Rectal smooth muscle tissue (tissue), 1 donor: ENCODE data around the gene LRRC38.

Source experiments
- H3K27ac ChIP-seq: one replicate; pipeline ENCODE4 v1.7.0; 2013; ENCODE audit warnings: low read depth, low read length, inconsistent platforms
- H3K27me3 ChIP-seq: one replicate; pipeline ENCODE4 v1.7.0; 2013; ENCODE audit warnings: low read length; ENCODE audit not compliant: control insufficient read depth, insufficient read depth
- H3K36me3 ChIP-seq: one replicate; pipeline ENCODE4 v1.7.0; 2013; ENCODE audit warnings: low read length; ENCODE audit not compliant: control insufficient read depth, insufficient read depth
- H3K4me1 ChIP-seq: one replicate; pipeline ENCODE4 v1.7.0; 2013; ENCODE audit warnings: low read length; ENCODE audit not compliant: control insufficient read depth, insufficient read depth
- H3K4me3 ChIP-seq: one replicate; pipeline ENCODE4 v1.7.0; 2013; ENCODE audit warnings: low read length
- H3K9ac ChIP-seq: one replicate; pipeline ENCODE4 v1.7.0; 2013; ENCODE audit warnings: low read length

LRRC38 gene

GRCh38 chr1:13487143-13487868, 26.5 kb downstream of the LRRC38 start:
- Histone ChIP-seq H3K9ac (no peak overlapping the region), H3K27me3 (no peaks in the 10 kb centered on the region), H3K4me3 (no peak overlapping the region), H3K4me1 (no peaks in the 10 kb centered on the region), H3K36me3 (no peaks in the 10 kb centered on the region), H3K27ac (no peak overlapping the region)

GRCh38 chr1:13483946-13484345, 29.9 kb downstream of the LRRC38 start:
- H3K27ac ChIP-seq = no peak overlapping the region
- H3K36me3 ChIP-seq = no peaks in the 10 kb centered on the region
- no peak overlapping the region for H3K4me3 ChIP-seq
- no peaks in the 10 kb centered on the region for H3K4me1 ChIP-seq
- no peak overlapping the region for H3K9ac ChIP-seq
- no peaks in the 10 kb centered on the region for H3K27me3 ChIP-seq

GRCh38 chr1:13482600-13482999, 31.2 kb downstream of the LRRC38 start:
- Histone ChIP-seq H3K9ac (no peak overlapping the region), H3K4me1 (no peaks in the 10 kb centered on the region), H3K27ac (no peak overlapping the region), H3K27me3 (no peaks in the 10 kb centered on the region), H3K4me3 (no peak overlapping the region), H3K36me3 (no peaks in the 10 kb centered on the region)

GRCh38 chr1:13479171-13479856, 34.5 kb downstream of the LRRC38 start:
- no peaks in the 10 kb centered on the region for H3K36me3 ChIP-seq
- H3K27me3 ChIP-seq = no peaks in the 10 kb centered on the region
- H3K4me1 ChIP-seq = no peaks in the 10 kb centered on the region
- H3K27ac ChIP-seq = no peak overlapping the region
- H3K9ac ChIP-seq = no peak overlapping the region
- H3K4me3 ChIP-seq = no peak overlapping the region

GRCh38 chr1:13478692-13479091, 35.1 kb downstream of the LRRC38 start:
- no peak overlapping the region for H3K4me3 ChIP-seq
- no peak overlapping the region for H3K9ac ChIP-seq

GRCh38 chr1:13469343-13469742, 44.5 kb downstream of the LRRC38 start:
- Histone ChIP-seq H3K4me1 (no peaks in the 10 kb centered on the region), H3K36me3 (no peaks in the 10 kb centered on the region), H3K4me3 (no peak overlapping the region), H3K9ac (no peak overlapping the region), H3K27me3 (no peaks in the 10 kb centered on the region), H3K27ac (no peak overlapping the region)

More at GRCh38 chr1:13478692-13479091, 35.1 kb downstream of the LRRC38 start:
- Histone ChIP-seq H3K27me3 (no peaks in the 10 kb centered on the region), H3K36me3 (no peaks in the 10 kb centered on the region), H3K4me1 (no peaks in the 10 kb centered on the region), H3K27ac (no peak overlapping the region)

- Histone ChIP-seq H3K4me1 (no peaks in the 10 kb centered on the region), H3K27me3 (no peaks in the 10 kb centered on the region)
Observed at GRCh38 chr1:13465515-13465914, 48.3 kb downstream of the LRRC38 start.

GRCh38 chr1:13462682-13463081, 51.1 kb downstream of the LRRC38 start:
- H3K36me3 ChIP-seq = no peaks in the 10 kb centered on the region
- no peak overlapping the region for H3K27ac ChIP-seq
- H3K4me3 ChIP-seq = no peak overlapping the region
- H3K4me1 ChIP-seq = no peaks in the 10 kb centered on the region
- no peaks in the 10 kb centered on the region for H3K27me3 ChIP-seq
- no peak overlapping the region for H3K9ac ChIP-seq

More at GRCh38 chr1:13465515-13465914, 48.3 kb downstream of the LRRC38 start:
- no peak overlapping the region for H3K9ac ChIP-seq
- no peak overlapping the region for H3K4me3 ChIP-seq
- no peak overlapping the region for H3K27ac ChIP-seq
- no peaks in the 10 kb centered on the region for H3K36me3 ChIP-seq

GRCh38 chr1:13461977-13462376, 51.8 kb downstream of the LRRC38 start:
- Histone ChIP-seq H3K4me3 (no peak overlapping the region), H3K4me1 (no peaks in the 10 kb centered on the region), H3K27me3 (no peaks in the 10 kb centered on the region), H3K36me3 (no peaks in the 10 kb centered on the region), H3K9ac (no peak overlapping the region), H3K27ac (no peak overlapping the region)

GRCh38 chr1:13456904-13457532, 56.8 kb downstream of the LRRC38 start:
- no peaks in the 10 kb centered on the region for H3K4me1 ChIP-seq
- H3K4me3 ChIP-seq = no peak overlapping the region
- H3K27me3 ChIP-seq = no peaks in the 10 kb centered on the region
- H3K27ac ChIP-seq = no peak overlapping the region
- H3K9ac ChIP-seq = no peak overlapping the region
- no peaks in the 10 kb centered on the region for H3K36me3 ChIP-seq

GRCh38 chr1:13451399-13451965, 62.3 kb downstream of the LRRC38 start:
- H3K4me1 ChIP-seq = no peaks in the 10 kb centered on the region
- H3K4me3 ChIP-seq = no peak overlapping the region
- H3K27me3 ChIP-seq = no peaks in the 10 kb centered on the region
- H3K36me3 ChIP-seq = no peaks in the 10 kb centered on the region
- H3K27ac ChIP-seq = no peak overlapping the region
- H3K9ac ChIP-seq = no peak overlapping the region

GRCh38 chr1:13450204-13450603, 63.6 kb downstream of the LRRC38 start:
- H3K4me3 ChIP-seq = no peak overlapping the region
- H3K36me3 ChIP-seq = no peaks in the 10 kb centered on the region

More at GRCh38 chr1:13450204-13450603, 63.6 kb downstream of the LRRC38 start:
- H3K4me1 ChIP-seq = no peaks in the 10 kb centered on the region
- H3K27me3 ChIP-seq = no peaks in the 10 kb centered on the region
- no peak overlapping the region for H3K9ac ChIP-seq
- no peak overlapping the region for H3K27ac ChIP-seq
